Stimulated activated CD8-positive, alpha-beta memory T cell treated with anti-CD3 and anti-CD28 coated beads, Interleukin-4, amount 100 ng/mL, for 4 hours (primary cell): ENCODE data around the gene SUPT4H1.
"Not testable (repeated sequence)": the region's sequence is repeated elsewhere in the genome, so short reads cannot be mapped to it uniquely, and the experiment has no call there.

Source experiments
- DNase-seq, 2 donors: peaks; one replicate each; pipeline ENCODE4 v3.0.0-alpha.2; 2020; ENCODE audit warnings: low read depth in 2 of 2, low spot score in 1 of 2

SUPT4H1 gene

DNA sequence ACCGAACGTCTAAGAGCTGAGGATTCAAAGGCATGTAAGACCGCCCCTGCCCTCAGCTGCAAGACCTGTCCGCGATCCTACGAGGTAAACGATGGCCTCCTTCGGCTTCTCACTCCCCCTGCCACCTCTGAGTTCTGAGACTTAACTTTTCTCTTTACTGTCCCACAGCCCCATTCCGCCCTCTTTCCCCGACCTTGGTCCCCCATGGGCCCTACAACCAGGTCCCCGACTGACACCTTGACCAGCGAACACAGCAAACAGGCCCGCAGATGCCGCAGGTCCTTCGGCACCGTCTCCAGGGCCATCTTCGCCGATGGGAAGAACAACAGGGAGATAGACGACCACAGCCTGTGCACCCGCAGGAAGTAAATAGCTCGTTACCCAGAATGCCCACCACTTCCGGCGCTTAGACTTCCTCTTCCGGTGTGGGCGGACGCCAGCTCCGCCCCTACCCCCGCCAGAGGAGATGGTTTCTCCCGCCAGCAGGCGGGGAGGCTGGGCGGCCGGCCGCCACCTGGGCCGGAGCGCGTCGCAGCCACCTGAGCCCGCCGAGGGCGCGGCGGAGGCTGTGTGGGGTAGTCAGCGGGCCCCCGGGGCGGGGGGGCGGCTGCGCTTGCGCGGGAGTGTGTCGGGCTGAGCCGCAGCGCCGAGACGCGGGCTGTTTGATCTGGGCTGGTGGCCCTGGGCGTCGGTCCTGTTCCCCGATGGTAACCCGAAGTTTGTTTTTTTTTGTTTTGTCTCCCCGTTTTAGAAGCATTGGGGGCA lies at the start of gene SUPT4H1:
Gene SUPT4H1 (minus strand): TSS at position 371 of the 765 bp plus-strand sequence. CDS start 66 bp downstream, at position 305.
- peak; percentile 72 to 87 for DNase-seq

DNA sequence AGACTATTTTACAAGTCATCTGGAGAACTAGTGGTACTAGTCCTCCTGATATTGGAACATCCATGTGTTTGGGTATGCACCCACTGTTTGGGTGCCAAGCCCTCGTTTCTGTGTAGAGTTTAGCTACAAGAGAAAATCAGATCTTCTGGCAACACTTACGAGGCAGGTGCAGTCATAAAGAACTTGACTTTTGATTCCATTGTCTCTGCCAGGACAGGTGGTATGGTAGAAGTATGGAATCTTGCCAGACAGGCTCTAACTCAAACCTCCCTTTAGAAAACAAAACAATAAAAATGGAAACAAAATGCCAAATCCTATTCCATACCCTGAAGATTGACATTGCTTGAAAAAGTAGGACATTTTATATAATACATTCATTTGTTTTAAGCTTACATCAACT lies 49.3 kb upstream of the SUPT4H1 start:
- no peak for DNase-seq

DNA sequence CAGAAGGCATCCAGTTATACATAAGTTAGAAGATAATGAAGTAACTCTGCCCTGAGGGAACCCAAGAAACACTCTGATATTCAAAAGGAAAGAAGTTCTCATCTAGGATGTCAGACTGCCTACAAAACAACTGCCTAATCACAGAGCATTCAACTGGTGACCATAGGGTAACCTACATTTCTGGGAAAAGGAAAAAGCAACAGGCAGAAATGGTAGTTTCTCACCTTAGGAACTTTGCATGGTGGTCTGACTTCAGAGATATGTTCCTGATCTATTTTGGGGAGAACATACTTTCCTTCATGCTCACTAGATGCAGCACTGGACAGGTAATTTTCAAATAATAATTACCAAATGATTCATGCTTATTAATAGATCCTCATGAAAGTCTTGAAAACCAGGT lies 48.8 kb upstream of the SUPT4H1 start:
- no peak for DNase-seq

DNA sequence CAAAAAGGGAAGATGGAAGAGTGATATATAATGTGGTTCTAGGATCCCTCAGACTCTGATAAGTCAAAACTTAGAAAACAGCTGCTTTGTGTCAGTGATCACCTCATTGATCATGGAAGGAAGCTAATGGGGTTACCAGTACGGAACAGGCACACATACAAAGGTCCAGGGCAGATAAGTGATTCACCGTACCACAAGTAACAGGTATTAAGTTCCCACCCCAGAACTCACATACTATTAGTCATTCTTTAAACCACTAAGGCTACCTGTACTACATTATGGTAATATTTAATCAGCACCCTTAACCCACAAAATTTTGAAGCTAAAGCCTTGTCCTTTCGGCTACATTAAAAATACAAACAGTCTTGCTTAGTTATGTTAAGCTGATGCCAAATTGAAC lies 48.0 kb upstream of the SUPT4H1 start:
- DNase-seq: no peak

DNA sequence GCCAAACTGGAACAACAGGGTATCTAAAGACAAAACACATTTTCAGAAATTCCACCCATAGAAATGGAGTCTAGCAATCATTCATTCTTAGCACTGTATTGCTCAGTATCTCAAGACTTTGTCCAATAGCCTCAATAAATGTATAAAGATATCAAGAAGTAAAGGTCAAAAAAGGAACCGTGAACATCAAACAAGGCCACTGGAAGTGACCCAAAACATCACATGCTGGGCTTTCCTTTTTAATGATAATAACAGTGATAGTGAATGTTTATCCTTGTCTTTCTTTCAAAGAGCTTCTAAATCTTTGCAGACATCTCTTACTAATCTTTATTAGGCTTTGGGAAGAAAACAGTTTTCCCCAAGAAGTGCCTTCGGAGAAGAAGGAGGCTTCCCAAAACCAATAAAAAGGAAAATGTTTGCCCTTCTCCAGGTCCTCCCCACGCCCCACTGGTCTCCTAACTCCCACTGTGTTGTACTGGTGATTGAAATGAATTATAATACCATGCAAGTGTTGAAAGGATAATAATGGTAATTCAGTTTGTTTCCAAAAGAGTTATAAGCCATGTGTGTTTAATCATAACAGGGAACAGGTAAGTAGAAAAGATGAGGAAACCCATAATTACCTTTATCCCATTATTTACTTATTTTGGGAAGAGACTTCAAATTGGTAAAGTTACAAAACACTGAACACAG lies 46.7 kb upstream of the SUPT4H1 start:
- no peak for DNase-seq

DNA sequence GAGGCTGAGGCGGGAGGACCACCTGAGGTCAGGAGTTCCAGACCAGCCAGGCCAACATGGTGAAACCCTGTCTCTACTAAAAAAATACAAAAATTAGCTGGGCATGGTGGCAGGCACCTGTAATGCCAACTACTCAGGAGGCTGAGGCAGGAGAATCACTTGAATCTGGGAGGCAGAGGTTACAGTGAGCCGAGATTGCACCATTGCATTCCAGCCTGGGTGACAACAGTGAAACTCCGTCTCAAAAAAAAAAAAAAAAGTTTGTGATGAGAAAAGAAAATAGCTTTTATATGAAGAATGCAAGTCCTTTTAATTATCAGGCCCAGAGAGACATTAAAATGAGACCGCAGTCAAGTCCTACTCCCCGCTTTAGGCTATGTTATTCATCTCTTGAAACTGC lies 45.4 kb upstream of the SUPT4H1 start:
- not testable (repeated sequence) for DNase-seq

DNA sequence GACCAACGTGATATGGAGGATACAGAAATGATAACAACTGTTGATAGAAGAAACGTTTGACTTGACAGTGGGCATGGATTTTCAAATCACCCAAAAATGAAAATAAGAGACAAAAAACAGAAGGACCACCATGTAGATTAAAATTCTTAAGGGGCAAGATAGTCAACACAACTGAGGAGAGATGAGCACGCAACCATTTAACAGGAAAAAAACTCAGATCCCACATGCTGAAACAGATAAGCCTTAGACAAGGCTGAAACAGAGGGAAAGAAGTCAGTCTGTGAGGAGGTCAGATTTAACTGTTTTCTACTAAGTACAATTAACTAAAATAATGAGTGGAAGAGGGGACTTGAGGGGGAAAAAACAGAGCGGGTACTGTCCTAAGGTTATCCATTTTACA lies 44.2 kb upstream of the SUPT4H1 start:
- no peak for DNase-seq

DNA sequence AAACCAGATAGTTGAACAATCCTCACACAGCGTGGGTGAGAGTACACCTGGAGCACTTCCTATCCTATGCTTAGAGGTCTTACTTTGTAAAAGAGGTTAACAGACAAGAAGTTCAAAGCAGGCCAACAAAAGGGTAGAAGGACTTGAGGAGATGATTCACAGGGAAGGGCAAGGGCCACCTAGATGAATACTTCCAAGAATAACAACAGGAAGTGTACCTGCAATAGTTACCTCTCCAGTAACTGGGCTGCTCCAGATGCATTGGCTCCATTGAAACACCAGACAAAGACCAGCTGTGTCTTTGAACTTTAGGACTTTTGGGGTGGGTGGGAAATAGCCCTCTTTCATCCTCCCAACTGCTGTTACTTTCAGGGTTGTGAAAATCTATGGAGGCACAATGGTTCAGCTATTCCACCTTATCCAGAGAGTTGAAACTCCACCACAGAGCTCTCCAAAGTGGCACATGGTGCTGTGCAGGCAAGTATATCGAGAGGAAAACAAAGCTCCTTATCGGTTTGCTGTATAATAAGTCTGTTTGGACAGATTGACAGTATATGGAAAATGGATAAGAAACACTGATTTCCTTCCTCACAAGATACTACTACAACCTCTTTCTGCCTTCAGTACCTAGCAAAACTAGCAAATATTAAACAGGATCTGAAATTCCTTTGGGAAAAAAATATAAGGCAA lies 42.7 kb upstream of the SUPT4H1 start:
- DNase-seq: no peak

DNA sequence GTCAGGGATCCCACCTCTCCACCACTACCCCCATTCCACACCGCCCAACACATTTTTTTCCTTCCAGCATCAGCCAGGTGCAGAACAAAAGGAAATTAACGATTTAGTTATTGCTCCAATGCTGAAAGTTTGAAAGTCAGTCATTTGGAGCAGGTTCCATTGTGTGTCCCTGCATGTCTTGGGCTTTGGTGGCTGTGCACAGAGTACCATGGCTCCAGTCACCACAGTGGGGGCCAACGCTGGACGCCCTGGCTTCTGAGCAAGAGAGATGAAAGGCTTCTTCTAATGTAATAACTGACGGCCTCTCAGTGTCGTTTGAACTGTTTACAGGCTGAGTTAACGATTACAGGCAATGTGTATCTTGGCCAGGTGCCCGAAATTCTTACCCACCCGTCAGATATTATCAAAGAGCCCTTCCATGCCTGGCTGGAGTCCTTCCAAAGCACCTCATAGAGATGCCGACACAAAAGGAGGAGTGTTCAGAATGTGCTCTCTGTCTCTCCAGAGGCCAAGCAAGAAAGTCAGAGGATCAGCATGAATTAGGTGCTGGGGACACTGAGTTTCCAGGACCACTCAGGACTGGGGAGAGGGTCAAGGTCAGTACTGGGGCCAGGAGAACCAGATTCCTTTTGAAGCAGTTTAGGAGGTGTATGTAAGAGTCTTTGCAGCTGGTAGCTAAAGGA lies 39.4 kb upstream of the SUPT4H1 start:
- no peak for DNase-seq

DNA sequence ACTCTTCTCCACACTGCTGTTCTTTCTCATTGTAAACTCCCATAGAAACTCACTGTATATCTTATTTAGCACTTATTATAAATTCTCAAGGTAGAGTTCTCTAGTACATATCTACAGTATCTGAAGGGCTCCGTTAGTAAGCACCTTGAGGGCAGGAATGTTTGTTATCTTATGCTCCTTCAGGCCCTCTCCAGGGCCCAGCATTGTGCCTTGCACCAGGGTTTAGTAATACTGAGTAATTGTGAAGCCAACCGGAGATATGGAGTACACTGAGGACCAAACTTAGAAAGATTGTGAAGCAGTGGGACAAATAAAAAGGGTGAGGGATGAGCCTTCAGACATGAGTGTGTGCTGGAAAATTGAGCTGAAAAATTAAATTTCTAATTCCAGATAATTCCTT lies 38.9 kb upstream of the SUPT4H1 start:
- no peak for DNase-seq

DNA sequence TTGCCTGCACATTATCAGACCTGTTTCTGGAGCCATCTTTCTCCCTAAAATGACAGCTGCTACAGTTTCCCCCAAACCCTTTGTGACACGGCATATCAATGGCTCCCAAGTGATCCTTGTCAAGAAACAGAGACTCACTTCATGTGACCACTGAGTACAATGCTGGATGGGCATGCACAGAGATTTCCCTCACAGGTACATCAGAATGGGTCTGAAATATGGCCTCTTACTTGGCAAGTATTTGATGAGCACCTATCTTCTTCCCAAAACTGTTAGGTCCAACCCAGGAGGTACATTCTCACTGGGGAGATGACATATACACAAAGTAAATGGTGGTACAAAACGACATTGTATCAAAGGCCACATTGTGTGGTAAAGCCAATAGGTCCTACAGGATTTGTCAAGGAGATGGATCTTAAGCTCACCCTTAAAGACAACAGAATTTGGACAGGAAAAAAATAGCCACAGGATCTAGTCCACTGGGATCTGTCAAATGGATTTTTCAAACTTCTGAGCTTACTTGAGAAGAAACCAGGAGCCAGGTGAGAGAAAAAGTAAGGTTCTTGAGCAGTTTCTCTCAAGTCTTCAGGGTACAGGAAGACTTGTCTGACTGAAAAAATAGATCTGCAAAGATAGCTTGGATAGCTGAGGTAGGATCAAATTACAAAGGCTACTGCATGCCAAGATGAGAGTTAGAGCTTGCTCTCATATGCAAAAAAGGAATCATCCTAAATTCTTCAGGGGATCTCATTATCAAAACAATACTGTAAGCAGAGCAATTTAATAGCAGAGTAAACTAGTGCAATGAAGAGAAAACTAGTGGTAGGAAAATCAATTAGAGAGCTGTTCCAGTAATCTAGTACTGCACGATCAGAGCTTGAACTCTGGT lies 36.5 kb upstream of the SUPT4H1 start:
- no peak for DNase-seq

DNA sequence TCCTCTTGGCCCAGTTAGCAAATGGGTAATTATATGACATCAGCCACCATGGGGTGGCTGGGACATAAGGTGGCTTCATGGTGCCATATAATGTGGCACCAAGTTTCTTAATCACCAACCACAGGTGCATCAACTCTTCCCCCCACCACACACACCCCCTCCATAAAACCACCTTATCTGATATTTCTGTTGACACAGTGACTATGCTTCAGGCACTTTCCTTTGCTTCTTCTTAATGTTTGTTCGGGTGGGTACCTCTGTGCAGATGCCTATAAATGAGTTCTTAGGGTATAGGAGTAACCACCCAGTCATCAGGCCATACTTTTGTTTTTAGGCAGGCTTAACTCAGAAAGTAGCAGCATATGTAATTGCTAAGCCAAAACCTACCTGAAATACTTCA lies 35.8 kb upstream of the SUPT4H1 start:
- DNase-seq: no peak

DNA sequence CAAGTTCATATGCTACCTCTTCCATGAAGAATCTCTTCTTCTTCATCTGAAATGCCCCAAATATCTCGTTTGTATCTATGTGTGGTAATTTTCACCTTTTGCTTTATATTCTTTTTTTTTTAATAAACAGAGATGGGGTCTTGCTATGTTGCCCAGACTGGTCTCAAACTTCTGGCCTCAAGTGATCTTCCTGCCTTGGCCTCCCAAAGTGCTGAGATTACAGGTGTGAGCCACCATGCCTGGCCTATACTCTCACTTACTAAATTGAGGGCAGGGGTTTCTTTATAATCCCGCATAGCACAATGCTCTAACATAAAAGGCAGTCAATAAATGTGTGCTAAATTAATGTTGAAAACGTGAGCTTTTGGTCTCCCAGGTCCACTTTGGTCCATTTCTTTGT lies 34.7 kb upstream of the SUPT4H1 start:
- no peak for DNase-seq

DNA sequence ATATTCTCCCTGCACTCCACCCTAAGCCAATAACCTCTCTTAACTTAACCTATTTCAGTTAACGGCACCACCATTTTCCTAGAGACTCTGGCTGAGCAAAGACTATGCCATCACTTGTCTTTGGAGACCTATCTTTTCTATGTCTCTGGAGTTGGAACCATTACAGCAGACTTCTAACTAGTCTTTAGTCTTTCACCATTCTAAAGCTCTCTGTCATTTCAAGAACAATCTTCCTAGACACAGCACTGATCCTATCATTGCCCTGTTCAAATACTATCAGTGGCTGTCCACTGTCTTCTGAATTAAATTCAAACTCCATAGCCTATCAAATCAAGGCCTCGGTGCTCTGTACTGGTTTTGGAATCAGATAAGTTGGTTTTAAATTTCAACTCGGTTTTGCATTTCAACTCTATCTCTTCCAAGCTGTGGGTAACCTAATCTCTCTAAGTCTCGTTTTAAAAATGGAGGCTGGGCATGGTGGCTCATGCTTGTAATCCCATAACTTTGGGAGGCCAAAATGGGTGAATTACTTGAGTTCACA lies 33.4 kb upstream of the SUPT4H1 start:
- DNase-seq: no peak

DNA sequence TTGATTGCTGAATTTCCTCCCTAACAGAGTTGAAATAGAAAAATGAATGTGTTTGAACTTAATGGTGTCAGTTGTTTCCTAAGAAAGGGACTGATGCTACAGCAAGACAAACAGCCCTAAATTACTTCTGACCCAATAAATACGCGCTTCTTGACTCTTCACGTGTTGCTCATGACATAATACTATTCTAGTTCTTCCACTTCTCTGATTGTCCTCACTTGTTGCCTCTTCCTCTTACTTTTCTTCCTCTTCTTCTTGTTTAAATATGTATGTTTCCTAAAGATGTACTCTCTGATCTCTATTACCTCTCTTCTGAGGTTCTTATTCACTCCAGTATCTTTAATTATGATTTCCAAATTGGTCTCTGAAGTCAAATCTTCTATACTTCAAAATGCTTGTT lies 32.9 kb upstream of the SUPT4H1 start:
- no peak for DNase-seq

DNA sequence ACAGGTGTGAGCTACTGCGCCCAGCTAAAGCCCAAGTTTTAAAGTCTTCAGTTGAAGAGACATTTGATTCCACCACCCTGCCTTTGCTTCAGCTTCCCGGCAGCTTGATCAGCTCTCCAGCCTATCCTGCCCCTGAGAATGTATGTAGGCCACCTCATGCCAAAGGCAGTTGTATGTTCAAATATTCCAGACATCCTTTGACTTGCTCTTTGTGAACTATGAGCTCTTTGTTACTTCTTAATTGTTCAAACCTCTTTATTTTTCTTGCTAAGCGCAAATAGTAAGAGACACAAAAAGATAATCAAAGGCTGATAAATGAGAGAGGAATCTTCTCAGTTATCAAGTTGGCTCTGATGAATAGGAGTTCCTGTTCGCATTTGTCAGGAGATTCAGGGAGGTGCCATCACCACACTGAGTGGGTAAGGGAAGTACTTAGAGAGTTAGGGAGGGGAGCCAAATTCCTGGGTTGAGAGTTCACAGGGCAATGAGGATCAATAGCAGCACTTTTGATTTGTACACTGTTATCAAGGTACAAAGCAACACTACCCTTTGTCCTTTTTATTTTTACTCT lies 32.0 kb upstream of the SUPT4H1 start:
- DNase-seq: no peak

DNA sequence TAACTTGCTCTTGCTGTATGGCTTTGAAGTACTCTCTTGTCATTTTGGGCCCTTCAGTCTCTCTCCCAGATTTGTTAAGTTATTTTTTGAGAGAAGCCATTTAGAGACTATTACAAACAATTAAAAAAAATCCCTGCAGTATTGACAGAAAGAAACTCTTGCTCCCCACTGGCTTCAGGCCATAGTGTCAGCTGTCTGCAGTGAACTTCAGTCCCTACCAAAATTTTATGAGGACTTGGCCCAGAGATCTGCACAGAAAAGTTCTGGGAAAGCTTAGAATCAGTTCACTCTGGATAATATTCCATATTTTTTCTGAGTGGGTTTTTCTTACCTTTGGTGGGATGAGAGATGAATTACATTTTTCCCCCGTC lies 30.9 kb upstream of the SUPT4H1 start:
- DNase-seq: no peak

DNA sequence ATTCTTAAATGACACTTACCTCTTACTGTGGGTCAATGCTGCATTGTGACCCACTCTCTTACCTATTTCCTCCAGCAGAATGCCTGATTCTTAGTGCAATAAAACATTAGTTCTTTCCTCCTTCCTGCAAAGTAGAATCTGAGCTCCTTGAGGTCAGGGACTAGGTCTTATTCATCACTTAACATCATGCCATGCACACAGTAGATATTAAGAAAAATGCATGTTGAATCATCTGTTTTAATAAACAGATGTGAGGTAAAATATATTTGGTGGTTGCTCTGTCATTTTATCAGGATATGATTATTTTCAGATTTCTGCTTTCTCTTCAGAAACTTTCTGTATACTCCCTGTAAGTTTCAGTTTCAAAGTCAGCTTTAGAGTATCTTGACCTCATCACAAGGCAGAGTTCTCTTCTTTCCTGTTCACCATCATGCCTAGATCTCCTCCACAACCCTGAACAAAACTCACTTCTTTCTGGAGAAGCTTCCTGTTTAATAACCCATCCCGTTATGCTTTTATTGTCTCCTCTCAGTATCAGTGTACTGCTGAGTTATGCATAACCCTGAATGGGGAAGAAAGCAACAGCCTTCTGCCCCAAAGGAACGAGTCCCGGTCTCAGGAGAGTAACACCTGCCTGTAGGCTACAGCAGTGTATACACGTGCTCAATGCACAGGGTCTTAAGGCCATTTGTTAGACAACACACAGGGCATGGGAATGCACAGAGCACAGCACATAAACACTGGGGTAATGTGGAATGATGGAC lies 30.3 kb upstream of the SUPT4H1 start:
- DNase-seq: no peak
